T47D (cell line): ENCODE data around the gene IL15.
"Not testable (repeated sequence)": the region's sequence is repeated elsewhere in the genome, so short reads cannot be mapped to it uniquely, and the experiment has no call there.

Experiments
- DNase-seq, 2 experiments: peaks; one replicate each; pipeline versions ENCODE4 v3.0.0 to v3.0.0-alpha.2; 2011 to 2012; ENCODE audit warnings: low read depth in 1 of 2, low spot score in 1 of 2
- JUND ChIP-seq: IDR thresholded peaks from 2 replicates; pipeline ENCODE4 v1.6.1; 2012; ENCODE audit warnings: low read depth
- in situ Hi-C: cut with HindIII; loops from 2 replicates; pipeline ENCODE4 v1.10.0; 2016; ENCODE audit warnings: low sequenced_read_pairs, low pct_unique_long_range_greater_than_20kb

The IL15 gene

DNA sequence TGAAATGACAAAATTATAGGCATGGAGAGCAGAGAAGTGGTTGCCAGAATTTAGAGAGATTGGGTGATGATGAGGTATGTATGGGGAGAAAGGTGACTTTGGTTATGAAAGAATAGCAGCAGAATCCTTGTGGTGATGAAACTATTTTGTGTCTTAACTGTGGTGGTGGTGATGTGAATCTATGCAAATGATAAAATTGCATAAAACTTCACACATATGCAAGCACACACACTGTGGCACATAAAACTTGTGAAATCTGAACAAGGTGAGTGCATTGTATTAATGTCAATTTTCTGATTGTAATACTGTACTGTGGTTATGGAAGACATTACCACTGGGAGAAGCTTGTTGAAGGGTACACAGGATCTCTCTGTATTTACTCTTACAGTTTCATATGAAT, 91.0 kb downstream of the IL15 start:
- TF ChIP-seq JUND = no peak
- DNase-seq = no peak
- in situ Hi-C loops = no loop called here

- in situ Hi-C loops = no loop called here
- no peak for TF ChIP-seq JUND
- DNase-seq = no peak
Measured at GRCh38 chr4:141730805-141731204, 94.4 kb downstream of the IL15 start.

DNA sequence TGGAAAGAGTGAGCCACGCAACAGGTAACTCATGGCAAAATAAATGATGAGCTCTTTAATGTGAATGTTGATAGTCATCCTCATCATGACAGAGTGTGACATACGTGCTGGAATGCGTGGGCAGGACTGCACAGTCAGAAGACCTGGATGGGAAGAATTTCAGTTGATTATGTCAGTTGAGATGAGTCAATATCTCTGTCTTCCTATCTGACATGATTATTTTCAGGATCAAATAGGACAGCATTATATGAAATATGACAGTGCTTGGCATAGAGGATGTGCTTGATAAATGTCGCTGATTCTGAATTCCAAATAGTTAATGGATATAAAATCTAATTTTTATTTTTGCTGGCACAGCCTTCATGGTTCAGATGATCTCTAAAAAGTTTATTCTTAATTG, 95.1 kb downstream of the IL15 start:
- no peak for TF ChIP-seq JUND
- in situ Hi-C loops = no loop called here
- no peak for DNase-seq

DNA sequence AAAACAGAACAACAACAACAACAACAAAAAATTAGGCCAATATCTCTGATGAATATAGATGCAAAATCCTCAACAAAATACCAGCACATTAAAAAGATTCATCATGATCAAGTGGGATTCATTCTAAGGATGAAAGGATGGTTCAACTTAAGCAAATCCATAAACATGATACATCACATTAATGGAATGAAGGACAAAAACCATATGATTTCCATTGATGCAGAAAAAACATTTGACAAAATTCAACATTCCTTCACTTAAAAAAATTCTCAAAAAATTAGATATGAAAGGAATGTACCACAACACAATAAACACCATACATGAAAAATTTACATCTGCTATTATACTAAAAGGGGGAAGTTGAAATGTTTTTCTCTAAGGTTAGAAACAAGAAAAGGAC, 103.3 kb downstream of the IL15 start:
- in situ Hi-C loops = no loop called here
- no peak for DNase-seq
- no peak for TF ChIP-seq JUND

- no peak for DNase-seq
- TF ChIP-seq JUND = no peak
- in situ Hi-C loops = no loop called here
Measured at GRCh38 chr4:141746026-141746425, 109.6 kb downstream of the IL15 start.

DNA sequence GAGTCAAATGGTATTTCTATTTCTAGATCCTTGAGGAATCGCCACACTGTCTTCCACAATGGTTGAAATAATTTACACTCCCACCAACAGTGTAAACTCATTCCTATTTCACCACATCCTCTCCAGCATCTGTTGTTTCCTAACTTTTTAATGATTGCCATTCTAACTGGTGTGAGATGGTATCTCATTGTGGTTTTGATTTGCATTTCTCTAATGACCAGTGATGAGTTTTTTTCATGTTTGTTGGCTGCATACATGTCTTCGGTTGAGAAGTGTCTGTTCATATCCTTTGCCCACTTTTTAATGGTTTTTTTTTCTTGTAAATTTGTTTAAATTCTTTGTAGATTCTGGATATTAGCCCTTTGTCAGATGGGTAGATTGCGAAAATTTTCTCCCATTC, 115.4 kb downstream of the IL15 start:
- in situ Hi-C loops, DNase-seq: not testable (repeated sequence)

- in situ Hi-C loops = no loop called here
- DNase-seq = no peak
- no peak for TF ChIP-seq JUND
Measured at GRCh38 chr4:141757287-141757686, 120.9 kb downstream of the IL15 start.

- DNase-seq = no peak
- no peak for TF ChIP-seq JUND
- in situ Hi-C loops = no loop called here
Measured at GRCh38 chr4:141759796-141760425, 123.5 kb downstream of the IL15 start.

DNA sequence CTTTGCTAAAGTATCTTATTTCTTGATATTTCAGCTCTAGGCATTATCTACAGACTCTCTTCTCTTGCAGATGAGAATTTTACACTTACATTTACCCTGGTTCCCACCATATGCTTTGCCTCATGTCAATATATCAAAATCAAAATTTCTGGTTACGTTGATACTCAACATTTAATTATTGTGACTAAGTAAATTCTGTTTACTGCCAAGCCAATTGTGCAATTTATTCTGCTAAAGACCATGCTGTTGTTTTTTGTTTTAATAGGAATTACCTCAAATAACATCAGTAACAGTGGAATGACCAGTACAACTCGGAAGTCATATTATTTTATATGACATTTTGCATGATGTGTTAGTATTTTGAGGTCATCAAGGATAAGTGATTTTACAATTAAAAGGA, 125.5 kb downstream of the IL15 start:
- DNase-seq = no peak
- no peak for TF ChIP-seq JUND
- in situ Hi-C loops = no loop called here

DNA sequence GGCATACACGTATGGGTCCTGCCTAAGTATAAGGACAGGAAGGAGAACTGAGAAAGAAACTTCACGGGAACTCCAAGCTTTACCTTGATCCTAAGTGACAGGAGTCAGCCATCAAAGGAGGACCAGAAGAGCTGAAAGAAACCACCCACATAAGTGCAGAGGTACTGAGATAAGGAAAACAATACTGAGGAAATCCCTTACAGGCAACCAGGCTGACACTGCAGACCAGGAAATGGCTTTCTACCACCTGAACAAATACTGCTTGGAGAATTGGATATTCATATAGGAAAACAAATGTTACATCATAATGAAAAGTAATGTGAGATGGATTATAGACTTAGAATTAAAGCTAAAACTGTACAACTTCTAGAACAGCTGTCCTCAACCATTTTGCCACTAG, 127.0 kb downstream of the IL15 start:
- DNase-seq = no peak
- no peak for TF ChIP-seq JUND
- in situ Hi-C loops = no loop called here

DNA sequence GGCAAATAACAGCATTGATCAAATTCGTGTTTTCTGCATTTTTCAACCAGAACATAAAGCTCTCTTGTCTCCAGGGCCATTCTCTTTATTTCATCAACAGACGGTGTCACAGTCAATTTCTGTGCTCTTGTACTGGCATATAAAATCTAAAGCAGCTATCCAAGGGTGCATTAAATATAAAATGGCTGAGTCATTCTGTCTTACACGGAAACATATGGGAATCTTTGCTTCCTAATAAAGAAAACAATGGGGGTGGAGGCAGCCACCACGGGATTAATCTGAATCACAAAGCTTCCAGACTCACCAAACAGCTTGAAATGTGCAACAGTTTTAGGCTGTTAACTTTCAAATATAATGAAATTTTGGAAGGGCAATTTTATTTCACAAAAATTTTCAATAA, 132.6 kb downstream of the IL15 start:
- in situ Hi-C loops = no loop called here

DNA sequence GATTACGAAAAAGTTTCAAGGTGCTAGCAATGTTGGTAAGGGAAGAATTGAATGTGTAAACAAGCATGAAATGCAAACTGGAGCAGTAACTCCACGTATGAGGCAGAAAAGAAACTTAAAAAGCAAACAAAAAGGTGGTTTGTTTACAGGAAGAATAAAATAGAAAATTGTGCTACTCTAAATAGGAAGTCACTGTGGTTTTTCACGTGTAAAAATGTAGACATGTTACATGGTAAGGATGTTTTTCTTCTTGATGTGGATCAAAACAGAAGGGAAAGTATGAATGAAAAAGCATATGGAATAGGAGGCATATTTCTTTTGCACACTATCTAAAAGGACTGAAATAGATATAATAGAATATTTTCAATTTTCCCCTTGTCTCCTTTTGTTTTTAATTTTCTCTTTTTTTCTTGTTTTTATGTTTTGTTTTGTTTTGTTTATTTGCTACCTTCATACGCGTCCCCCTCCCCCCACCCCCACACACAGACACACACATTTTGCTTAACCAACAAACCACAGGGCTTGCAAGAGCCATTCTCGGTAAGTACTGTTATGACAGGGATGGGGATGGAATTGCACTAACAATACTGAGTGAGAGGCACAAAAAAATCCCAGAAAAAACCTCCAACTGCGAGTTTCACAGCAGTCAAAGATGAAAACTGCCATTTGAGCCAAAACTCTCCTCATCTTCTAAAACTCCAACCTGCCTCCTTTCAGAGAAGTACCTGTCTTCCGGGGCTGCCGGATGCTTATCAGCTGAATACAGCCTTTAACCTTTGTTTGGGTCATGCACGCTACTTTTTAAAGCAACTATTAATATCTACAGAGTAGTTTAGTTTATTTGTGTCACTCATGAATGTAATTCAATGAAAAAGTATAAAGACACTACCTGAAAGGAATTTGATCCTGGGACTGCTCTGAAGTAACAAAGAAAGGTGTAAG, 135.8 kb downstream of the IL15 start:
- in situ Hi-C loops = no loop called here
- no peak for DNase-seq
- TF ChIP-seq JUND = no peak

More for the DNA sequence above, 132.6 kb downstream of the IL15 start:
- no peak for TF ChIP-seq JUND
- no peak for DNase-seq

- in situ Hi-C loops = no loop called here
- TF ChIP-seq JUND = no peak
- DNase-seq = no peak
Measured at GRCh38 chr4:141772838-141773237, 136.5 kb downstream of the IL15 start.

DNA sequence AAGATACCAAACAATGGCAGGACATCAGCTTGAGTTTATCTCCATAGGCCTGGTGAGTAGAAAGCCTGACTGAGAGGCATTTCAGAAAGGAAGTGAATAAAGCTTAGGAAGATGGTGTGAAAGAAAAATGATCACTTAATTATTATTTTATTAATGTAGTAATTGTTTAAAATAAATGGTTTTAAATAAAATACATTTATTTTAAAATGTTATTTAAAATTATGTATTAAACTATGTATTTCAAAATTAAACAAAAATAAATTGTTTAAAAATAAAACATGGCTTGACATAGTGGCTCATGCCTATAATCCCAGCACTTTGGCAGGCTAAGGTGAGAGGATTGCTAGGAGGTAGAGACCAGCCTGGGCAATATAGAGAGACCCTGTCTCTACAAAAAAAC, 145.8 kb downstream of the IL15 start:
- no peak for DNase-seq
- in situ Hi-C loops = no loop called here
- no peak for TF ChIP-seq JUND
